HUES48 (cell line): Measurements from ENCODE around the gene CCR5.
"Not testable (repeated sequence)": the region's sequence is repeated elsewhere in the genome, so short reads cannot be mapped to it uniquely, and the experiment has no call there.

Source experiments
- H3K27ac ChIP-seq: one replicate; pipeline ENCODE4 v1.7.0; 2013; ENCODE audit warnings: low read depth, low read length, inconsistent platforms
- H3K27me3 ChIP-seq: 2 replicates; pipeline ENCODE4 v1.6.1; 2013; ENCODE audit warnings: mild to moderate bottlenecking, low read length; ENCODE audit not compliant: control insufficient read depth, insufficient read depth
- H3K36me3 ChIP-seq: 2 replicates; pipeline ENCODE4 v1.6.1; 2013; ENCODE audit warnings: low read length; ENCODE audit not compliant: control insufficient read depth, insufficient read depth
- H3K4me1 ChIP-seq: 2 replicates; pipeline ENCODE4 v1.6.1; 2013; ENCODE audit warnings: mild to moderate bottlenecking, low read length; ENCODE audit not compliant: control insufficient read depth, insufficient read depth
- H3K4me3 ChIP-seq: 2 replicates; pipeline ENCODE4 v1.5.1; 2013; ENCODE audit warnings: mild to moderate bottlenecking, low read depth, low read length
- H3K9ac ChIP-seq: 2 replicates; pipeline ENCODE4 v1.6.1; 2013; ENCODE audit warnings: mild to moderate bottlenecking, low read depth, low read length, moderate library complexity
- H3K9me3 ChIP-seq: 2 replicates; pipeline ENCODE4 v1.6.1; 2013; ENCODE audit warnings: low read length; ENCODE audit not compliant: control insufficient read depth, insufficient read depth

Gene CCR5

DNA sequence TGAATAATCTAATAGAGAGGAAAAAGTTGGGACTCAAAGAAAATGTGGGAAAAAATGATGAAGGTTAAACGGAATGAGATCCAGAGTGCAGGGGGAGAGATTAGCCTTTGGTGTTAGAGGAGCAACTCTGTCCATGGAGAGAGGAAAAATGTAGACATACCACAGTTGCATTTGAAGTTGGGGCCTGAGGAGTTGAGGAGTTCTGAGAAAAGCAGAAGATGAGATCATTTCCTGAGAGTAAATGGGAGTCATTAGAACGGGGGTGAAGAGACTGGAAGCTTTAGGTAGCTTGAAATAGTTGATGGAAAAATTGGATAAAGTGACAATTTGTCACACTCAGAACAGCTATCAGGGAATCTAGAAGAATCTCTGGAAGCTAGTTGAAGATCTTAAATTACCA is 28.8 kb downstream of the CCR5 start:
- no peak overlapping the region for H3K4me3 ChIP-seq
- H3K4me1 ChIP-seq = no peaks in the 10 kb centered on the region
- no peaks in the 10 kb centered on the region for H3K9me3 ChIP-seq
- no peaks in the 10 kb centered on the region for H3K27me3 ChIP-seq
- no peak overlapping the region for H3K27ac ChIP-seq
- no peaks in the 10 kb centered on the region for H3K36me3 ChIP-seq
- H3K9ac ChIP-seq = no peak overlapping the region

DNA sequence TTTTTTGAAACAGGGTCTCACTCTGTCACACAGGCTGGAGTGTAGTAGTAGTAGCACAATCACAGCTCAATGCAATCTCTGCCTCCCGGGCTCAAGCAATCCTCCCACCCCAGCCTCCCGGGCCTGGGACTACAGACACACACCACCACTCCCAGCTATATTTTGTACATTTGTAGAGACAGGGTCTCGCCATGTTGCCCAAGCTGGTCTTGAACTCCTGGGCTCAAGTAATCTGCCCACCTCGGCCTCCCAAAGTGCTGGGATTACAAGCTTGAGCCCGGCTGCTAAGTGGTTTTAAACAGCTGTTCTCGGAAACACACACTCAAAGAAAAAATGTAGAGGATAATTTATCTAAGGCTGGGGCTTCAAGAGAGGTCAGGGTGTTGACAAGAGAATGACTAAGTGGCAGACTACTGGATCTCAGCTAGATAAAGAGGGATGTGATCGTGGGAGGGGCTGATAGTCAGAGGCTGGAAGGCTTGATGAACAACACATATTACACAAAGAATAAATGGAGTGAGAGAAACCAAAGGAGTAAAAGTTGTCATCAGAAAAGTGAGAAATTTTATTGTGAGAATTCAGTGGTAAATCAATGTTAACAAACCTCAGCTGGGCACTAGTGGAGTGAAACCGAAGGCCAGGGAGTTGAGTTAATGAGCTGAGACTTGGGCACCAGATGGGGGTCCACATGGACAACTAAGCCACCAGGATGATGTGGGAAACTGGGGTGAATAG is 29.4 kb downstream of the CCR5 start:
- Histone ChIP-seq H3K4me3 (no peak overlapping the region), H3K9ac (no peak overlapping the region), H3K9me3 (no peaks in the 10 kb centered on the region), H3K36me3 (no peaks in the 10 kb centered on the region), H3K4me1 (no peaks in the 10 kb centered on the region), H3K27ac (no peak overlapping the region), H3K27me3 (no peaks in the 10 kb centered on the region)

DNA sequence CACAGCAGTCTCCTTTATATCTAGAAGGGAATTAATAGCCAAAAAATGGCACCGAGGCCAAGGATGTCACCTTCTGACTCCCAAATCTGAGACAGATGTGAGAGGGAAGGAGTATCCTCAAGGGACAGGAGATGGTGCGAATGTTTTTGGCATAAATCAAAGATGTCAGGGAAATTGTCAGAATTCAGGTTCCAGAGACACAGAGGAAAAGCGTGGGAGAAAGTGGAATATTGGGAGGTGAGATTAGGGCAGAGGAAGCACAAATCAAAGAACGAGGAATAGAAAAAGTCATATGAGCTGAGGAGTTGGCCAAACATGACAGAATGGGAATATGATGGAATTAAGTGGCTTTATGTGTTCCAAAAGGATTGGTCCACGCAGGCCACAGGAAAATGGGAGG is 30.1 kb downstream of the CCR5 start:
- H3K27ac ChIP-seq = no peak overlapping the region
- no peaks in the 10 kb centered on the region for H3K27me3 ChIP-seq
- H3K4me1 ChIP-seq = no peaks in the 10 kb centered on the region
- H3K9me3 ChIP-seq = no peaks in the 10 kb centered on the region
- no peak overlapping the region for H3K9ac ChIP-seq
- no peaks in the 10 kb centered on the region for H3K36me3 ChIP-seq
- H3K4me3 ChIP-seq = no peak overlapping the region

DNA sequence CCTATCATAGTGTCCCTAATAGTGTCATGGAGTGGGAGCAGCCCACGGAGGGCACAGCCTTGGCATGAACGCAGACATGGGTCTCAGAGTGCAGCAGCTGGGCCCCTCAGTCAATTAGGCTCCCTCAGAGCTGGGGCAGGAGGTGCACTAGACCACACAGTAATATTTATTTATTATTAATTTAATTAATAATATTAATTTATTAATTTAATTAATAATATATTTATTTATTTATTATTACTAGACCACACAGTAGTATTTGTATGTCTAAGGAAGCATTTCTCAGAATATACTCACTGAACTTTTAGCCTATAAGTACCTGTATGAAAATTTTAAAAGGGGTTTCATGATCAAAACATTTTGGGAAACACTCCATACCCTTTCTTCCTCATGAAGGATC is 30.8 kb downstream of the CCR5 start:
- Histone ChIP-seq H3K4me3 (no peak overlapping the region), H3K27ac (no peak overlapping the region), H3K36me3 (no peaks in the 10 kb centered on the region), H3K27me3 (no peaks in the 10 kb centered on the region), H3K9ac (no peak overlapping the region), H3K4me1 (no peaks in the 10 kb centered on the region), H3K9me3 (no peaks in the 10 kb centered on the region)

DNA sequence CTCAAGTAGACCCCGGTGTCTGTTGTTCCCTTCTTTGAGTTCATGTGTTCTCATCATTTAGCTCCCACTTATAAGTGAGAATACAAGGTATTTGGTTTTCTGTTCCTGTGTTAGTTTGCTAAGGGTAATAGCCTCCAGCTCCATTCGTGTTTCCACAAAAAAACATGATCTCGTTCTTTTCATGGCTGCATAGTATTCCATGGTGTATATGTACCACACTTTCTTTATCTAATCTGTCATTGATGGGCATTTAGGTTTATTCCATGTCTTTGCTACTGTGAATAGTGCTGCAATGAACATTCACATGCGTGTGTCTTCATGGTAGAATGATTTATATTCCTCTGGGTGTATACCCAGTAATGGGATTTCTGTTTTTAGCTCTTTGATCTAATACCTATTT is 32.2 kb downstream of the CCR5 start:
- not testable (repeated sequence) for H3K9ac ChIP-seq, H3K27me3 ChIP-seq, H3K36me3 ChIP-seq, H3K4me3 ChIP-seq, H3K4me1 ChIP-seq, H3K9me3 ChIP-seq, H3K27ac ChIP-seq

DNA sequence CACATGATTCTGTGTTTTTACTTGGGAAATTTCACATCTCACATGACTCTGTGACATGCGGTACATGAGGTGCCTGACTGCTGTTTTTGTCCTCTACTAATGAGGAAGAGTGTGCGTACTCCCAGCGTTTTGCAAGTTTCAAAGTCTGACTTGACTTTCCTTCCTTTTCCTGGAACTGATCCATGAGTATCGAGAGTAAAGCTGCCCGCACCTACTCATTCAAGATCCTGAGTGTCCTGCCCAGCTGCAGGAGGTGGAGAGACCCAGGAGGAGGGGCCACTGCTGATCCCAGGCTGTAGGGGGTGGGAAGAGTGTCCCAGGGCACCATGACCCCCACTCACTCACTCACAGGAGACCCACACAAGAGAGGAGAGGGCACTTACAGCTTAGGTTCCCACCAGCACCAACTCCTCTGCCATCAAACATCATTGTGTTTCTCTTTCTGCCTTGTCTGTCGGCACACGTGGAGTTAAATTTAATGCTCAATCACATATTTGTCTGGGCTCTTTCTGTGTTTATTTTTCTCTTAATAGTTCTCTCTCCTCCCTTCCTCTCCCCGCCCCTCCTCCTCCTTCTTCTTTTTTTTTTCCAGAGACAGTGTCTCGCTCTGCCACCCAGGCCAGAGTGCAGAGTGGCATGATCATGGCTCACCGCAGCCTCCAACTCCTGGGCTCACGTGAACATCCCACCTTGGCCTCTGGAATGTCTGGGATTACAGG is 34.7 kb downstream of the CCR5 start:
- Histone ChIP-seq H3K36me3 (no peaks in the 10 kb centered on the region), H3K9me3 (no peaks in the 10 kb centered on the region), H3K27ac (no peak overlapping the region), H3K4me3 (no peak overlapping the region), H3K9ac (no peak overlapping the region), H3K4me1 (no peaks in the 10 kb centered on the region), H3K27me3 (no peaks in the 10 kb centered on the region)

DNA sequence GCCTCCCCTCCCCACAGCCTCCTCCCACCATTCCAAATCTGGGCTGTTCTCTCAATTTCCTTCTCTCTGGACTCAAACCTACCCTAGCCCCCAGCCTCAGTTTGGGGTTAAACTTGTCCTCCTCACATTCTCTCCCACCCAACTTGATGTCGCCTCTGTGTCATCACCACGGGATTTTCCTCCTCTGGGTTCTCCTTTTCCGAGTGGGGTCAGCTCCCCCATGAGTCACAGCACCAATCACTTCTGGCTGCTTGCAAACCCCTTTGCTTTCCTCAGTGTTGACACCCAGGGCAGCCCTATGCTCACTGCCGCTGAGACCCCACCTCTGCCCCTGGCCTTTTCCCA is 35.7 kb downstream of the CCR5 start:
- no peaks in the 10 kb centered on the region for H3K27me3 ChIP-seq
- H3K27ac ChIP-seq = no peak overlapping the region
- H3K9ac ChIP-seq = no peak overlapping the region
- no peaks in the 10 kb centered on the region for H3K9me3 ChIP-seq
- H3K4me1 ChIP-seq = no peaks in the 10 kb centered on the region
- no peak overlapping the region for H3K4me3 ChIP-seq
- H3K36me3 ChIP-seq = no peaks in the 10 kb centered on the region

DNA sequence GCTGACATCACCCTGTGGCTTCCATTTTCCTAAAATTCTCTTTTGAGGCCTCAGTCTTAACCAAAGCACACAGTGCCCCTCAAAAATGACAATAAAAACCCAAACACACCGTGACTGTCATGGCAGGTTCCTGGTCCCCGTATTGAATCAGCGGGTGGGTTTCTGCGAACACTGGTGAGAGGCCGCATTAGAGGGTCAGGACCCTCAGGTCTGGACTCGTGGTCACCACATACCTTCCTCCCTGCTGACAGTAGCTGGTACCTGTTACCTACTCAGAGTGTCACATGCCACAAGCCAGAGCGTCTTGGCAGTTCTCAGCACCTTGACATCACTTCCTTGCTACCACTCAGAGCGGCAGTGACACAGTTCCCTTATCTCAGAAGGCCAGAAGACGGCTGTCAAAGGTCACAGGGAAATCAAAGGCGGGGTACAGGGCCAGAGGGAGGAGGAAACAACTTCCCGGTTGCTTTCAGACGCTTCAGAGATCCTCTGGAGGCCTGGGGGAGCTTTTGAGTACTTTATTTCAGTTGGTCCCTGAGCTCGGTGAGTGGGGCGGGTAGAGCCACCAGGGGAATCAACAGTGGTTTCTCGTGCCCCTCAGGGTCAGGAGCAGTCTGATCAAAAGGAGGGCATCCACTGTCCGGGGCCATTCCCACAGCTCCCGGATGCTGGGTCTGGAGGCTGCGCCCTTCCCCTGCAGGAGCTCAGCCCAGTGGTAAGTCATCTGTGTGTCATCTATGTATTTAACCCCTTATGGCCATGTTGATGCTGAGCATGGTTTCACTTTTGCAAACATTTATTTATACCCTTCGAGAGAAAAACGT is 36.3 kb downstream of the CCR5 start, which contains the start of the genes CCR5AS and CCRL2:
Gene CCR5AS, minus strand, starts transcription at position 279 of the 824 bp plus-strand sequence.
Gene CCRL2, plus strand, starts transcription at position 472 of the 824 bp plus-strand sequence. CDS start 821 bp downstream, outside the sequence.
- H3K27me3 ChIP-seq = no peaks in the 10 kb centered on the region
- no peak within 1 kb of the TSS for H3K9ac ChIP-seq
- no peaks in the 10 kb centered on the region for H3K4me1 ChIP-seq
- H3K27ac ChIP-seq = no peak within 1 kb of the TSS
- no peaks in the 10 kb centered on the region for H3K36me3 ChIP-seq
- H3K9me3 ChIP-seq = no peaks in the 10 kb centered on the region
- H3K4me3 ChIP-seq = no peak within 1 kb of the TSS

DNA sequence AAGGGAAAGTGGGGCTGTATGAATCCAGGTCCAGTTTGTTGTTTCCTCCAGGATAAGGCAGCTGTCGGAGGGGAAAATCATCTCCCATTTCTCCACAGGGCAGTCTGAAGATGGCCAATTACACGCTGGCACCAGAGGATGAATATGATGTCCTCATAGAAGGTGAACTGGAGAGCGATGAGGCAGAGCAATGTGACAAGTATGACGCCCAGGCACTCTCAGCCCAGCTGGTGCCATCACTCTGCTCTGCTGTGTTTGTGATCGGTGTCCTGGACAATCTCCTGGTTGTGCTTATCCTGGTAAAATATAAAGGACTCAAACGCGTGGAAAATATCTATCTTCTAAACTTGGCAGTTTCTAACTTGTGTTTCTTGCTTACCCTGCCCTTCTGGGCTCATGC is 37.2 kb downstream of the CCR5 start:
- Histone ChIP-seq H3K4me3 (no peak overlapping the region), H3K27ac (no peak overlapping the region)

DNA sequence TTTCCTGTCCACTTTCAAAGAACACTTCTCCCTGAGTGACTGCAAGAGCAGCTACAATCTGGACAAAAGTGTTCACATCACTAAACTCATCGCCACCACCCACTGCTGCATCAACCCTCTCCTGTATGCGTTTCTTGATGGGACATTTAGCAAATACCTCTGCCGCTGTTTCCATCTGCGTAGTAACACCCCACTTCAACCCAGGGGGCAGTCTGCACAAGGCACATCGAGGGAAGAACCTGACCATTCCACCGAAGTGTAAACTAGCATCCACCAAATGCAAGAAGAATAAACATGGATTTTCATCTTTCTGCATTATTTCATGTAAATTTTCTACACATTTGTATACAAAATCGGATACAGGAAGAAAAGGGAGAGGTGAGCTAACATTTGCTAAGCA is 38.1 kb downstream of the CCR5 start:
- Histone ChIP-seq H3K4me1 (no peaks in the 10 kb centered on the region), H3K9ac (no peak overlapping the region), H3K27ac (no peak overlapping the region), H3K4me3 (no peak overlapping the region), H3K36me3 (no peaks in the 10 kb centered on the region), H3K27me3 (no peaks in the 10 kb centered on the region), H3K9me3 (no peaks in the 10 kb centered on the region)

More for the DNA sequence above, 37.2 kb downstream of the CCR5 start:
- H3K36me3 ChIP-seq = no peaks in the 10 kb centered on the region
- no peaks in the 10 kb centered on the region for H3K9me3 ChIP-seq
- H3K4me1 ChIP-seq = no peaks in the 10 kb centered on the region
- no peak overlapping the region for H3K9ac ChIP-seq
- H3K27me3 ChIP-seq = no peaks in the 10 kb centered on the region
